Caco-2 (cell line): ENCODE results near the gene RAPGEF1. TPM values are rescaled to one million over a fixed set of nuclear protein-coding genes. Genes with fewer than 3 reads are reported as not detected.

Experiments used
- BruUV-seq: library from RNA; stranded (reverse); fragments of 400-500 nt; replicated peaks from 2 replicates; lab custom pipeline; 2021; lab: Mats Ljungman, UMichigan
- CTCF ChIA-PET: fragments of 300-600 bp; sonication (Branson Sonifier 250); formaldehyde crosslinking; loops from one replicate; lab custom pipeline; 2022; ENCODE audit warnings: antibody characterized with exemption; lab: Charles Lee
- POLR2A ChIA-PET: fragments of 300-600 bp; sonication (Branson Sonifier 250); formaldehyde crosslinking; loops from one replicate; lab custom pipeline; 2022; ENCODE audit warnings: antibody characterized with exemption; lab: Charles Lee
- DNase-seq, 2 experiments: peaks; one replicate each; pipeline versions ENCODE4 v3.0.0 to v3.0.0-alpha.2; 2020 to 2022
- H3K27me3 ChIP-seq: replicated peaks from 2 replicates; pipeline ENCODE4 v1.6.0; 2011; ENCODE audit warnings: low read length; ENCODE audit not compliant: control insufficient read depth, insufficient read depth
- H3K36me3 ChIP-seq: 2 replicates; pipeline ENCODE4 v1.5.1; 2011; ENCODE audit warnings: low read length; ENCODE audit not compliant: control insufficient read depth, insufficient read depth
- H3K4me1 ChIP-seq: fragments of 250-450 bp; sonication (Bioruptor Pico); 2 replicates; pipeline ENCODE4 v1.5.1; 2020; ENCODE audit warnings: mild to moderate bottlenecking
- H3K4me3 ChIP-seq: 2 replicates; pipeline ENCODE4 v1.5.1; 2011; ENCODE audit warnings: low read depth, mild to moderate bottlenecking, control low read depth, low read length
- H3K9me3 ChIP-seq: fragments of 250-450 bp; sonication (Bioruptor Pico); 2 replicates; pipeline ENCODE4 v1.5.1; 2020; ENCODE audit warnings: mild to moderate bottlenecking, moderate library complexity
- H3K27ac Mint-ChIP-seq: one replicate; pipeline ENCODE4 v1.8.0; 2022; ENCODE audit warnings: mixed read lengths; ENCODE audit not compliant: unreplicated experiment
- H3K27me3 Mint-ChIP-seq: one replicate; pipeline ENCODE4 v1.8.0; 2022; ENCODE audit warnings: mixed read lengths; ENCODE audit not compliant: insufficient read depth, unreplicated experiment
- H3K36me3 Mint-ChIP-seq: one replicate; pipeline ENCODE4 v1.8.0; 2022; ENCODE audit warnings: mild to moderate bottlenecking, mixed read lengths; ENCODE audit not compliant: insufficient read depth, unreplicated experiment
- H3K4me1 Mint-ChIP-seq: one replicate; pipeline ENCODE4 v1.8.0; 2022; ENCODE audit warnings: low read depth, mixed read lengths; ENCODE audit not compliant: unreplicated experiment
- H3K4me3 Mint-ChIP-seq: one replicate; pipeline ENCODE4 v1.8.0; 2022; ENCODE audit warnings: mild to moderate bottlenecking, moderate library complexity, mixed read lengths; ENCODE audit not compliant: unreplicated experiment
- H3K9me3 Mint-ChIP-seq: one replicate; pipeline ENCODE4 v1.8.0; 2022; ENCODE audit warnings: mixed read lengths; ENCODE audit not compliant: unreplicated experiment
- intact Hi-C: fragments of 100-400 bp; cut with micrococcal nuclease; formaldehyde crosslinking; loops from one replicate; pipeline ENCODE4 v1.10.0; 2022; ENCODE audit not compliant: unreplicated experiment
- total RNA-seq: library from RNA; stranded (reverse); gene quantifications from 2 replicates; pipeline ENCODE4 v1.2.3, GENCODE V29; 2022
- TF ChIP-seq, protein P1 (sequence below), 2 experiments: fragments of 200-600 bp in 1 of 2; IDR thresholded peaks; 1 replicate in 1 of 2; 2 replicates in 1 of 2; pipeline versions ENCODE4 v1.5.1 to v1.8.0; 2011 to 2022; ENCODE audit warnings: antibody characterized with exemption in 1 of 2, control low read depth in 1 of 2, inconsistent platforms in 1 of 2, low read depth in 1 of 2, low read length in 1 of 2, mild to moderate bottlenecking in 1 of 2, moderate library complexity in 1 of 2; ENCODE audit not compliant: insufficient read depth in 1 of 2, severe bottlenecking in 1 of 2, unreplicated experiment in 1 of 2

Gene RAPGEF1
- total RNA-seq, 1 experiment from 2014 or later = 75.4 TPM

DNA sequence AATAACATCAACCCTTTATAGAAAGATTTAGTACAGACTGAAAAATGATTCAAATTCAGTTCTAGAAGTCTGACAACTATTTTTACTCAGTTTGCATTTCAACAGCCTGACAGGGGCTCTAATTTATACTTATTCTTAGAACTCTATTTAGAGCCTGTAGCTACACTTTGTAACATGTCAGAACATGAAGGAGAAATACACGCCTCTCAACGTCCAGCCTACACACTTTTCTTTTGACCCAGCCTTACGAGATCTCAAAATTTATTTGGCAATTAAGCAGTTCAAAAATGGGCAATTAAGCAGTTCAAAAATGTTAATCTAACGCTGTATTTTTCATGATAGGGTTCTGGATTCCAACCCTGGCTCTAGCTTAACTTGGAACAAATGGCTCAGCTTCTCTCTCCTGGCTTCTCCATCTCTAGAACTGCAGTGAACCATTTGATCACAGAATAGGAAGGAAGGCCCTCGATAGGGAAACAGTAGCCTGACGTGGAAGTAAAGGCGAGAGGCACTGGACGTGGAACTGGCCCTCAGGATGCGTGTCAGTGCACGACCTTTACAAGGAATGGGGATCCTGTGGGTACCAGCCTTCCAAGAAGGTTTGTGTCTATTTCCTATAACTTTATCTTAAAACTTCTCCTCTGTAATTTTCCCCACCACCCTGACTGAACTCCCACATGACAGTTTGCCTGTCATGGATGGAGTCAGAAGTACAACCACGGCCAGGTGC is 128.1 kb downstream of the RAPGEF1 start:
- intact Hi-C loops = no loop called here
- ChIA-PET POLR2A (no interaction called here), CTCF (no interaction called here)
- Histone ChIP-seq H3K9me3 (no peaks in the 10 kb centered on the region), H3K27me3 (no peaks in the 10 kb centered on the region), H3K4me1 (peaks cover 28% of the 10 kb centered on the region), H3K36me3 (no peaks in the 10 kb centered on the region), H3K4me3 (no peak overlapping the region)
- Mint-ChIP-seq H3K27ac (no peak overlapping the region), H3K4me3 (no peak overlapping the region), H3K36me3 (peaks cover 47% of the 10 kb centered on the region), H3K4me1 (peaks cover 21% of the 10 kb centered on the region), H3K27me3 (no peaks in the 10 kb centered on the region), H3K9me3 (no peaks in the 10 kb centered on the region)
- no TSS peak for BruUV-seq
- TF ChIP-seq, protein P1, sequence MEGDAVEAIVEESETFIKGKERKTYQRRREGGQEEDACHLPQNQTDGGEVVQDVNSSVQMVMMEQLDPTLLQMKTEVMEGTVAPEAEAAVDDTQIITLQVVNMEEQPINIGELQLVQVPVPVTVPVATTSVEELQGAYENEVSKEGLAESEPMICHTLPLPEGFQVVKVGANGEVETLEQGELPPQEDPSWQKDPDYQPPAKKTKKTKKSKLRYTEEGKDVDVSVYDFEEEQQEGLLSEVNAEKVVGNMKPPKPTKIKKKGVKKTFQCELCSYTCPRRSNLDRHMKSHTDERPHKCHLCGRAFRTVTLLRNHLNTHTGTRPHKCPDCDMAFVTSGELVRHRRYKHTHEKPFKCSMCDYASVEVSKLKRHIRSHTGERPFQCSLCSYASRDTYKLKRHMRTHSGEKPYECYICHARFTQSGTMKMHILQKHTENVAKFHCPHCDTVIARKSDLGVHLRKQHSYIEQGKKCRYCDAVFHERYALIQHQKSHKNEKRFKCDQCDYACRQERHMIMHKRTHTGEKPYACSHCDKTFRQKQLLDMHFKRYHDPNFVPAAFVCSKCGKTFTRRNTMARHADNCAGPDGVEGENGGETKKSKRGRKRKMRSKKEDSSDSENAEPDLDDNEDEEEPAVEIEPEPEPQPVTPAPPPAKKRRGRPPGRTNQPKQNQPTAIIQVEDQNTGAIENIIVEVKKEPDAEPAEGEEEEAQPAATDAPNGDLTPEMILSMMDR (IDR thresholded peaks at IDR 0.05; ENCODE audit: insufficient read depth in 1 of 2, low read depth in 1 of 2, low read length in 1 of 2, severe bottlenecking in 1 of 2, unreplicated experiment in 1 of 2) = no peak
- no peak for DNase-seq

DNA sequence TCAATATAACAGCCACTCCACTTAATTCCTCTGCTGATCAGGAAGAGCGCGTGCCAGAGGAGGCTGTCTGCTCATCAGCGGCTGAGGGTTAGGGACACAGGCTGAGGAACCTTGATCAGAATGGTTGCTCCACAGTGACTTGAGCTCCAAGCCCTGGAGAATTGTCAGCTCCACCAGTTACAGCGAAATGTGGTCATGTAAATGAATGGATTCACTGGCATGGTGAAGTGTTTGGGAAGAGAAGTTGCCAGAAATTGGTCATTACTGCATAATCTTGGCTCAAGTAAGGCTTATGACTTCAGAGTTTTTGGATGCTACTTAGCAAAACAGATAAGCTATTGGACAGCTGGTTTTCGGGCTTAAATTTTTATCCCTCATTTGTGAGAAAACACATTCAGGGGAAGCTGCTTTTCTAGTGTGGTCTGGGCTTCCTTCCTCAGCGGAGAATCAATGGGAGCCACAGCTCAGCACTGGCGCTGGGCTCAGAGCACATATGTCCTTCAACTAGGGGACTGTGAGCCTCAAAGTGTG is 129.6 kb downstream of the RAPGEF1 start:
- Histone ChIP-seq H3K9me3 (no peaks in the 10 kb centered on the region), H3K27me3 (no peaks in the 10 kb centered on the region), H3K36me3 (no peaks in the 10 kb centered on the region), H3K4me1 (peaks cover 38% of the 10 kb centered on the region), H3K4me3 (no peak overlapping the region)
- H3K9me3 Mint-ChIP-seq = no peaks in the 10 kb centered on the region
- TF ChIP-seq, protein P1 (IDR thresholded peaks at IDR 0.05; ENCODE audit: insufficient read depth in 1 of 2, low read depth in 1 of 2, low read length in 1 of 2, severe bottlenecking in 1 of 2, unreplicated experiment in 1 of 2) = no peak
- no peaks in the 10 kb centered on the region for H3K27me3 Mint-ChIP-seq
- BruUV-seq = no TSS peak
- H3K36me3 Mint-ChIP-seq = peaks cover 38% of the 10 kb centered on the region
- no peak for DNase-seq
- CTCF ChIA-PET = no interaction called here
- H3K4me1 Mint-ChIP-seq = peaks cover 31% of the 10 kb centered on the region
- H3K4me3 Mint-ChIP-seq = no peak overlapping the region
- POLR2A ChIA-PET = interaction anchor here (0.6 kb wide), 1 partner anchor 514 kb away, joined by 4 read pairs; the partner anchor contains the start of gene AIF1L
- no peak overlapping the region for H3K27ac Mint-ChIP-seq
- intact Hi-C loops = no loop called here

DNA sequence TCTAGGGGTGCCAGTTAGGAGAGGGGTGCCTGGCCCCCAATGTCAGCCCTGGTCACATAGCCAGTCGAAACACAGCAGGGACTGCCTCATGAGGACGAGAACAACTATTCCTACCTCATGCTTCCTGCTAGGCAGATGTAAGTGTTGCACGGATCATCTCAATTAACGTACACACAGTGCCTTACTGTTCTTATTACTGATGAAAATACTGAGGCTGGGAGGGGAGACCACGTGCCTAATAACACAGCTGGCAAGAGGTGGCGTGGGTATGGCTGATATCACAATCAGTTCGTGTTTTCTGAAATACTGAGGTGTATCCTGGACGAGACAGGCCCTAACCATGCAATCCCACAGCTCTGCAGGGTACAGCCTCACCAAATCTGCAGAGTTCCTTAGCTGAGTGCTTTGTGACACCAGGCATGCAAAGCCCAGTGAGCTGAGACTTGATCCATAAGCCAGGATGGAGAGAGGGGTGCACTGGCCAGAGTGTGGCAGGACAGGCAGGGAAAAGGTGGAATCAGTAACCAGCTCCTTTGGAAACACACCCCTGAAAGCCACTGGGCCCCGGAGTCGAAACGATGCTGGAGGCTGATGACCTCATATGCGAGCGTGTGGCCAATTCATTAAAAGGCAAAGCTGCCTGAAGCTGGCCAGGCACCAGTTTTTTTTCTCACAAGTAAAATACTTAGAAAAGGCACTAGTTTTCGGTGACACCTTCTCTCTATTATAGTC is 130.6 kb downstream of the RAPGEF1 start:
- Mint-ChIP-seq H3K4me1 (peaks cover 31% of the 10 kb centered on the region), H3K36me3 (peaks cover 41% of the 10 kb centered on the region), H3K27me3 (no peaks in the 10 kb centered on the region), H3K9me3 (no peaks in the 10 kb centered on the region), H3K27ac (peak overlapping the region; percentile 50), H3K4me3 (peak overlapping the region; percentile 26)
- no peak for DNase-seq
- TF ChIP-seq, protein P1 (IDR thresholded peaks at IDR 0.05; ENCODE audit: insufficient read depth in 1 of 2, low read depth in 1 of 2, low read length in 1 of 2, severe bottlenecking in 1 of 2, unreplicated experiment in 1 of 2) = no peak
- Histone ChIP-seq H3K4me1 (peaks cover 38% of the 10 kb centered on the region), H3K27me3 (no peaks in the 10 kb centered on the region), H3K9me3 (no peaks in the 10 kb centered on the region), H3K4me3 (no peak overlapping the region), H3K36me3 (no peaks in the 10 kb centered on the region; the same call in 1 of the 2 replicates)
- intact Hi-C loops = loop anchor here (5.0 kb wide), 1 partner anchor 128 kb away; no protein-coding TSS in a partner anchor
- POLR2A ChIA-PET = no interaction called here
- BruUV-seq = no TSS peak
- CTCF ChIA-PET = interaction anchor here (0.5 to 1.4 kb wide), 5 partner anchors 18 to 148 kb away, joined by 3 to 4 read pairs (median 3); no protein-coding TSS in a partner anchor
